ENCODE measurements around the gene SEMA6A.

The SEMA6A gene

DNA sequence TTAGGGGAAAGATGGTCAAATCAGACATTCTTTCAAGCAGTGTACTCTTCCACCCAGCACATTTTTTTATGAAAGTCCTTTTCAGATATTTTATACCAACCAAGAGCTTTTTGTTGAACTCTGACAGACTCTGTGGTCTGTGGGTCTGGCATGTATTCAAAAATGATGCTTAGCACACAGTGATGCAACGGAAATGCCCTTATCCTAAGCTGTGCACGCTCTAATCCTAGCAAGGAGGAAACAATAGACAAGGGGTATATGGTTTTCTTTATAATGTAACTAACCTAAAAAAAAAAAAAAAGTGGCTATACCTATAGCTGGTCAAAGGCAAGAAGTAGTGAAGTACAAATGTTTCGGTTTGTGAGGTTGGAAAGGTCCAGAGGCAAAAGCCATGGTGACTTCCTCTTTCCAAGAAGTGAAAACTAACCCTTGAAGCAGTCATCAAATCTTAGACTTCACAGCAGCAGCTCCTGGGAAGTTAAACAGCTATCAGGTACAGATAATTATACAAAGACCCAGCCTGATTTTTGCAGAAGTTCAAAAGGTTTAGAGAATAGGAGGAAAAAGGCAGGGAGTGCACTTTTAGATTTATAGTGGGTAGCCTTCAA is 82.5 kb downstream of the SEMA6A start:
- no peak for DNase-seq

DNA sequence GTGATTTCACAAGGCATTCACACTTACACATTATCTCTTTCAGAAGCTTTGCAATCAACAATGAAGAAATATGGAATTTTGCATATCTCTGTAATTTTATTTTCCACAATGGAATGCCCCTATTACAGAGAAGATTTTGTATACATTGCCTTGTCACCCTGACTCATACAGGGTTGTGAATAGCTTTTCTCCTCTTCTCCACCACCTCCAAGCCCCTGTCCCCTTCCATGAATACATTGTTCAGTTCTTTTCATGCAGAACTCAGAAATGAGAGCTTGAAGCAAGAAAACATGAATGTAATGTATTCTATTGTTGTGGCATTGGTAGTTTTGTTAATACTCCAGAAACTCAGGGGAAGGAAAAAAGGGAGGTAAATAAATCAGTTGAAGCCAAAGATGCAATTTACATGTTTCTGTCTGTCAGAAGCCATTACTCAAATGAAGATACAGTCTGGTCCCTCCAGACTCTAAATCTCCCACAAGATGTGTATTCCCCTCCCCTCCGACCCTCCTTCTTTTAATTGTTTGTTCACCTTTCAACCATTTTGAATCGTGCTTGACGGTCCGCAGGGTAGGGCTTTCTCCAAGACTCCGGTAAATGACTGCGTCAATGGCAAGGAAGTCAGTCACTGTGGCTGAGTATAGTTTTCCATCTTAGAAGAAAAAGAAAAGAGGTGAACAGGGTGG is 86.1 kb downstream of the SEMA6A start:
- no peak for DNase-seq

DNA sequence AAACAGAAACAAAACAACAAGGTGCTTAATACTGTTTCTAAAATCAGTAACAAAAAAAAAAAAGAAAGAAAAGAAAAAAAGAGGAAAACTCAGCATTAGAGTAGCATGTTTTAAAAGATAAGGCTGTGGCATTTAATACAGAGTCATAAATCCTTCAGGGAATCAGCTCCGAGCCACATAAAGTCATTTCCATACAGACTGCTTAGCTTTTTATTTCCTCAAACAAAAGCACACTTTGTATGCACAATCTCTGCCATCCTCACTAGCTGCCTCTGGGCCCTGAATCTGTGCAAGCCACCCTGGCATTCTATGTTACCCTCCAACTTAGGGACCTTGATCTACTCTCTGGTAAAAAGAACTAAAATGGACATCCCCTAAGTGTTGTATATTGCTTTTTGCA is 87.6 kb downstream of the SEMA6A start:
- no peak for DNase-seq

DNA sequence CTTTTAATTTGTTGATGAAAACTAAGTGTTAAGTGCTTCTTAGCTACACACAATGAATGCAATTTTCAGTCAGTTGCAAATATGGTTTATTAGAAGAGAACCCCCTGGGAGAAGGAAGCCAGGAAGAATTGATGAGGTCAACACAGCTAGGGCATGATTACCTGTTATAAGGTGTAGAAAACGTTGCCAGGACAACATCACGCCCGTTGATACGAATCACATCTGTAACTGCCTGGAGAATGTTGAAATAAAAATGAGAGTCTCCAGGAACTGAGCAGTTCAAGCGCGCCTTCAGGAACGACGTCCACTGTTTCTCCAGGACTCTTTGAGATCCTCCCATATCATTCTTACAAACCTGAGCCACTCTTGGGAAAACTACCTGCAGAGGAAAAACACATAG is 88.0 kb downstream of the SEMA6A start:
- no peak for DNase-seq

DNA sequence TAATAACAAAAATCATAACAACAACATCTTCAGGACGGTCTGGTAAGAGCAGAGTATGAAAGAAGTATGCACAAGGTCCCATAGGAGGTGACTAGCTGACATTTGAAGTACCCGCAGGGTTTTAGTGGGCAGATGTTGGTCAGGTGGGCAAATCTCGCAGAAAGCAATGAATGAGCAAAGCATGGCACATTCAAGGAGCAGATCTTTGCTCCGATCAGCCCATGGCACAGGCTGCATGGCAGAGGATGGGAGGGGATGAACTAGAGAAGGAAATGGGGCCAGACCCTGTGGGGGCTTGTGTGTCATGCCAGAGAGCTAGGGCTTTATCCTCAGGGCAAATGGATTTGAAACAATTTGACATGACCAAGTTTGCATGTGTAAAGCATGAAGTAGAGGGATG is 90.0 kb downstream of the SEMA6A start:
- DNase-seq: no peak

DNA sequence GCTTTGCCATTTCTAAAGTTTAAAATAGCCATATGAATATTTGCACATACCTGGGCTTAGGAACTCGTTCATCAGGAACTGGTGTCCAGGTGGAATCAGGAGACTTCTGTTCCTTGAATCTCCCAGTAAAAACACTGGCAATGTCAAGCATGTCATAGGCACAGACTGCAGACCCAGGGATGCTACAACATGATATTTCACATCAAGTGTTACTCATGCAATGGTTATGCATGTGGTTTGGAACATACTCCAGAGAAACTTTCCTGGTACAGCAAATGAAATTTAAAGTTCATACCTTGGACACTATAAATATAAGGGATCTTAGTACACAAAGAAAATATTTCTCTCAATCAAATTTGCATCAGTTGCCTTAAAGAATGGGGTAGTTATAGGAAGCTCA is 92.2 kb downstream of the SEMA6A start:
- DNase-seq: no peak

DNA sequence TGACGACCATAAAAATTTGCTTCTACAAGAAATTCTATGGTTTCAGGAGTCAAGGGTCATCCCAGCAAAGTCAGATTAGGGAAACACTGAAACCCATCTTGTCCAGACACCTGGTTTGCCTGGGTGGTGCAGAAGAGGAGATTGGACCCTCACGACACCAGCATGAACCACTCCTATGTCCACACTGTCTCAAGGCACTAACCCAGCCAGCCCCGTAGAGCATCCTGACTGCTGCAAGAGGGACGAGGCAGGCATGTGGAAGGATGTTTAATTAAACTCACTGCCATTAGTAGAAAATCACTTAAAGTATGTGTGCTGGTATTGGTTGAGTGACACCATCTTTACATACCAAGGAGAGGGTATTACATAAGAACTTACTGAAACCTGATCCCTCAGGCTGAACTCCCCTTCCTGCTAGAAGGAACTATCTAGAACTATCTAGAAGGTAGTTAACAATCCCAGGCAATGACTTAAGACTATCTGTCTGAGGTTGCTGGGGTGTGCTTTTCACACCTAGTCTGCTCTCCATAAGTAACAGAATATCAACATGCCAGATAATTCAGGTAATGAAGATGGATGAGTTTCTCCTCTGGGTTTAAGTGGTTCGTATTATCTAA is 93.6 kb downstream of the SEMA6A start:
- no peak for DNase-seq

DNA sequence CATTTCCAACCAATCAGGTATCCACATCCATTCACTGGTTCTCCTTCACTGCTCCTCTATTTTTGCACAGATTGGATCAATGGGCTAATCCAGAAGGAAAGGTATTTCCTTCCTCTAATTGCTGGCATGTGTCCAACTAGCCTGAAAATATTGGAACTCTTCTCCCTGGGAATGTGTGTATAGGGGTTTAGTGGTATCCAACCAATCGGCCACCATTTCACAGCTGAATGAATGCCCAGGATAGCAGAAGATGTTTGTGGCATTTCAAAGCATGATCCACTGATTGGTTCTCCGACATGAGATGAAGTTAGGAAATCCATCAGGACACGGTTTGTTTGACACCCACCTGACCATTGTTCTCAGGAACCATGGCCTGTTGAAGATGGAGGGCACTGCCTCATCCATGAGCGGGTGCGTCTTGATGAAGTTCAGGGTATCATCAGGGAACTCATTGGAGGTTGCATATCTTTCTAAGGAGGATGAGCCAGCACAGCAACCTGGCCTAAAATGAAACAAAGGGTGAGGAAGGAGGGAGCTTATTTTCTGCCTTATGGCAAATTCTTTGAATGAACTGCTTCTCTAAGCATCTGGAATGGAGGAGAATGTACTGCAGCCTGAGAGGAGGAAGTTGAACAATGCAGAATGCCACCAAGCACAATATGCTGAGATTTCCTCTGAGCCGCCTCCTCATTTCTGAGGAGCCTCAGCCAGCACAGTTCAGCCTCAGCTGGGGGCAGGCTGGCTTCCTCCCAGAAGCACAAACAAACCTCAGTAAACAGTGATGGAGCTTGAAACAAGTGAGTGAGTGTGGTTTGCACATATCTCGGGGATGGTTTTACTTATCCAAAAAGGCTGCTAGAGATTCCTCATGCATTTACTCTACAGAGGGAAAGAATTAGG is 94.6 kb downstream of the SEMA6A start:
- no peak for DNase-seq

DNA sequence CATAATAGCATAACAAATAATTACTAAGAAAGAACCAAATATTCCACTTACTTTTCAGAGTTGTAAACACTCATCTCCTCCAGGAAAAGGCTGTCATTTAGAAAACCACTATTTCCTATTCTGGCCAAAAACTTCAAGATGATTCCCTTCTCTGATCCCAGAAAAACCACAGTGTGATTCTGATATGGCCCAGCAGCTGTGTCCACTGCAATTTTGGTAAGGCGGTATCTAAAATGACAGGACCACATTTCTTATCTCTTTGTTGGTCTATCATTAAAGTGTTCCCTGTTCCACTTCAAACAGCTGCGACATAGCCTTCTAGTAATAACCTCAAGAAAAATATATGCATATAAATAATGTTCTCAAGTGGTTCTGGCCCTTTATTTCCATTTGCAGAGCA is 96.1 kb downstream of the SEMA6A start:
- DNase-seq: no peak

DNA sequence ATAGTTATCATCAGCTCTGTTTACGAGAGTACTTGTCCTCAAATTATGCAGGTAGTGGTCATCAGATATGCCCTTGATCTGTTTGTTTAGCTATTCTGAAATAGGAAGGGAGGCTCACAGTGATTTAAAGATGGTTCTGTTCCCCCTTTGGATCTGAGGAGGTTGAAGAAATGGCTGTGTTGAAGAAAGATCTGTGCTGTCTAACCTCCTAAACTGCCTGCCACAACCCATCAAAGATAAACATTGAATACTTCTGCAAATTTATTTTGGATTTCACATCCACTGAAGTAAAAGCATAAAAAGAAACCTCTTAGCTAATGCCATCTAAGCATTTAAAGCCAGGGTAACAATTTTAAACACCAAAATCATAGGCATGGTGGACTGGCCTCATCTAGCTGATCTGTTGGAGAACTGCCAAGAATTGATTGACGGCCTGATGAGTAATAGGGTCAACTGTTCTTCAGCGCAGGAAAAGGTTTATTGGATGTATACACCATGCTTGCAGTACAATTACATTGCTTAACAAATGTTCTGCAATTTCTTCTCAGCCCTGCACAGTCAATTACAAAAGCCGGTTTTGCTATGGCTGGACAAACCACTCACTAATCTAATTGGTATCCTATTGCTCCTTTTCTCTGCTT is 97.6 kb downstream of the SEMA6A start:
- no peak for DNase-seq

DNA sequence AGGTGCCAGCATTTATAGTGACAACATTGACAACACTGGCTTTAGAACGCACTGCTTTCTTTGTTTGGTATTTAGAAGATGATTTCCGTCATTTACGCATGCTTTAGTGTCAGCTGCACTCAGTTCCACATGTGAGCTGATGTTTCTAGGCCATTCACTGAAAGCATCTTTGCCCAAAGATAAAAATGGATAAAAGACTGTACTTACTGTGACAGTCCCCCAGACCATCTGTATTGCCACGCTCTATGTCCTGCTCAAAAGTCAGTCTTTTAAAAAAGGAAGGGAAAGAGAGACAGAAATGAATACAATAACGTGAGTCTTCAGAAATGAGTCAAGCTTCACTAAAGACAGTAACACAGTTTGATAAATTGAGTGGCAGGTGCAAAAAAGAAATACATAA is 99.3 kb downstream of the SEMA6A start:
- DNase-seq: no peak

DNA sequence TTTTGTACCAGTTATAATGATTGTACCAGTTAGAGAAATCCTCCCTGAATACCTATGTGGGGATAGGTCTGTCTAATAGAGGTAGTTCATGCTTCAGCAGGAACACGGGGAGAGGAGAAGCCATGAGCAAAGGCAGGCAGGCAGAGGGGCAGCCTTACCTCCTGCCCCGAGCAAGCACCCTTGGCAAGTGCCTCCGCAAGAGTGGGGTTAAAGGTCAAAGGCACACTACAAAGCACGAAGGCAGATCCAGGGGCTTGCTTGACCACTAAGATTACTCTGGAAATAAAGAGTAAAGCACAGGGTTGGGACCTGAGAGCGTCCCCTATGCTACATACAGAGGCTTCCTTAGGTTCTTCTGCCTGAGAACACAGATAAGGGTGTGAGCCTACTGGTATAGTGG is 100.9 kb downstream of the SEMA6A start:
- DNase-seq: no peak

DNA sequence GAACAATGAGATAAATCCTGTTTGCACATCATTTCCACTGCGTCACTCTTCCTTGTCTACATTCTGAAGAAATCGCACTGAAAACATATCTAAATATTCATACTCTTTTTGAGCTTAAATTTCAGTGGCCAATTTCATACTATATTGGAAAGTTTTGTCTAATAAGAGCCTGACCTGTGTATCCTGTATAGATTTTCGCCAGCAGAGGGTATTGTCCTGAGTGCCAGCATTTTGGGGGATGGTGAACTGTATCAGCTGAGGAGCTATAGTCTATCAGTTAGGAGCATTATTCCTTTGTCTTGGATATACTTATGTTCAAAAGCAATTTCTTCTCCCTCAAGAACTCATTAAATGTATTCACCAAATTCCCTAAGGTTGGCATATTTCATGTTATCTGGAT is 102.3 kb downstream of the SEMA6A start:
- DNase-seq: no peak

DNA sequence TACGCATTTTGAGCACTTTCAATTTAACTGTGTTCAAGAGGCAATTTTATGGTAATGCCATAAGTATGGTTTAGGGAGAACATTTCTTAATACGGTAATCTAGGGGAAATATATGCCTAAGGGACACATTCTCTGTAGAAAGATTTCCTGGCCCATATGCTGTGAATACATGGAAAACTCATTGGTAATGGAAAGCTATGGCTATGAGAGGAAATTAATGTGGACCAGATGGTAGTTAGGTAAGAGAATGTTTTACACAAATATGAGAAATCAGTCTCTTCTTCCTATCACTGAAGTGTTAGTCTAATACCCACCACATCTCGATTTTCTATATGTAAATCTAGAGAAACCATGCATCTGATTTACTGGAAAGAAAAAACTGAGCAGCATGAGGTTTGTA is 105.0 kb downstream of the SEMA6A start:
- DNase-seq: no peak

DNA sequence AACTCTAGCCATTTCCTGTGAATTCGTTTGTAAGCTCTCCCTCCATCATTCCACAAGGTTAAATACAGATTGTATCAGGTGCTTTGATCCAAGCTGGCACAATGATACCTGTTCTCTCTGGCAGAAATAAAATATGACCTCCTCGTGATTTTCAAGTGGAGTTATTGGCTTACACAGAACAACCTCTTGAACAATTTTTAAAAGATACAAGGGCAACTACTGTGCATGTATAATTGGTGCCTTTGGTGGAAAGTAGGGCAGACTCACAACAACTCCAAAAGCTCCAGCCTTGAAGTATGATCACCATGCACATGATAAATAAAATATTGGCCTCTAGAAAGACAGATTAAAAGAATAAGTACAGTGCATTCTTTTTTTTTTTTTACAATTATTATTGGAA is 106.0 kb downstream of the SEMA6A start:
- DNase-seq: no peak

DNA sequence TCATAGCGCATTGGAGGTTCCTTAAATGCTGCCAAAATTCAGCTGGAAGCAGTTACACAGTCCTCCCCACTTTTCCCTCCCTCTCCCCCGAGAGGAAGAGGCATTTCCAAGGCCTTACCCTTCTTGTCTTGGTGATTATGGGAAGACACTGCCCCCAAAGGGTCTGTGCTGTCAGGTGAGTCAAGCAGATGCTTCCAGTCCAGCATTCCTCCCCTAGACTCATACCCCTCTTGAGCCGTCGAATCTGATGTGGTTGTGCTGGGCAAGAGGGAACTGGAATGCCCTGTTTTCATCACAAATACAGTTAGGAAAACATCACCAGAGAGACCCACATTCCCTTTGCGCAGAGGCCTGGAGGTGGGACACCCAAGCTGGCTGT is 107.2 kb downstream of the SEMA6A start:
- no peak for DNase-seq

DNA sequence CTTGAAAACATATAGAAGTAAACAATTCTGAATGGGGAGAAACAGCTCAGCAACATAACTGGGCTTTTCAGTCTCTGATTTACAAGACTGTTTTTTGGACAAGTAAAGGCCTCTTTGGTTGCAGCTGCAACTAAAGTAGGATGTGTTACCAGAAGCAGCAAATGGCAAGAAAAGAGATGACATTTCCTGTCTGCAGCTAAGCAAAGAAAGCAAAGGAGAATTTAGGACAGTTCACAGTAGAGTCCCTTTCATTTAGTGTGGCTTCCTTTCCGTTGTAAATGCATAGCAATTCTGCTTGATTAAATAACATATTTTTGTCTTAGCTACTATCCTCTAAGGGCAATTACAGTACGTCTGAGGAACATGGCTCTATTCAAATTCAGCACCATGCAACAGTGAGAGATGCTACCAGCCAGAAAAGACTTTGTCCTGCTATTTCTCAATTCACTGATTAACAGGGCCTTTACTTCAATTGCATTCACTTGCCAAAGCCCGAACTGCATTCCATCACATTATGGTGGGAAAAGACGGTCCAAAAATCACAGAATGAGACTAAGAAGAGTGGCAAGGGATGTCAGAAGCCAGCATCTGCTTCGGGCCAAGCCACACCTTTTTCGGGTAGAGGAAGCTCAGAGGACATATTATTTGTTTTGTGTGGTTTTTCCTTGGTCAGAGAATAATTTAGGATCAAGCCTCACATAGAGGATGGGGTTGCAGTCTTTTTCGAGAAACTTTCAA is 107.7 kb downstream of the SEMA6A start:
- DNase-seq: no peak

DNA sequence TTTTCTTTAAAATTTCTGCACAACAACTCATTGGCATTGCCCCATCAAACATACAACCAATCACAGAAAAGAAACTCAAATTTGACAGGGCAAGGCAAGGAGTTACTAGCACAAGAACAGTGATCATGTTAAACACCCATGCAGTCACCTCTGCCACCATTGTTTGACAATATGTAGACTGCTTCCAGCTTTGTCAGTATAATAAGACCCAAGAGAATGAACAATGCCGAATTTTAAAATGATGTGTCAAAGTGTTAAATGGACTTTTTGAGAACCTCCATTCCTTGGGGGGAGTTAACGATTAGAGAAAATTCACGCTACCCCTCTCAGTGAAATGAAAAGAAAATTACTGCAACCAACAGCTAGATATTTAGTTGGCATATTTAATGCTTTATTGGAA is 109.2 kb downstream of the SEMA6A start:
- DNase-seq: no peak

DNA sequence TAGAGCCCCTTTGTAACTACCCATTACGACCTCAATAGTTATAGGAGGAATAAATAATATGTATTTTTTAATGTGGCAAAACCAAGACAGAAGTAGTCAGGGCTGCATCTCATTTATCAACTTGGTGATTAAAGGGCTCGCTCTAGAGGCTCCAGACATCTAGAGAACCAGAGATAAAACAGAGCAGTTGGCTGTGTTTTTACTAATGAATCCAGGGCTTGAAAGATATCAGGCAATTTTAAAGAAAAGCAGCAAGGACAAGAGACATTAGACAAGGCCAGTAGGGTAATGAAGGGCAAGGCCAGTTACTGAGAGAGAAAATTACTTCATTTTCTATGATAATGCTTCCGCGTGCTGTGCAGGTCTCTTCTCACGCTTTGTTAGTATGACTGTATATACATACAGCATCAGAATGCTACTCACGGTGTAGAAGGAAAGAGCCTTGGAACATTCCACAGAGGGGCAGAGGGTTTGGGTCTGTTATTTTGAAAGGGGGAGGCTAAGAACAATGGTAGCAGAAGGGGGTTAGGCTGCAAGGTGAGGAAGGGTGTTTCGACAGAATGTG is 110.4 kb downstream of the SEMA6A start:
- DNase-seq: no peak

DNA sequence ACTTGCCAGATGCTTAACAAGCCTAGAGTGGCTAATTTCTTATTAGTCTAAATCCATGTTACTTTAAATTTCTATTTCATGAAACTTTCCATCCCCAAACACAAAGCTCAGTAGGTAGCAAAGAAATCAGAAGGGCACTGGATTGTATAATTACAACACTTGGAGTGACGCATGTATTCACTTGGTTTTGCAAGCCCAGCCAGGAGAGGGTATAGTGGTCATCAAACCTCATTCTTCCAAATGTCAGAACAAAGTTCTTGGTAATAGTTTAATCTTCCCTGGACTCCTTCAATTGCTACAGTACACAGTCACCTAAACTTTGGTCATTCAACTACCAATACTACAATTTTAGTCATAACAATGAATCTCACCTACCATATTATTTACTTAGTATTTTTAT is 112.1 kb downstream of the SEMA6A start:
- no peak for DNase-seq

DNA sequence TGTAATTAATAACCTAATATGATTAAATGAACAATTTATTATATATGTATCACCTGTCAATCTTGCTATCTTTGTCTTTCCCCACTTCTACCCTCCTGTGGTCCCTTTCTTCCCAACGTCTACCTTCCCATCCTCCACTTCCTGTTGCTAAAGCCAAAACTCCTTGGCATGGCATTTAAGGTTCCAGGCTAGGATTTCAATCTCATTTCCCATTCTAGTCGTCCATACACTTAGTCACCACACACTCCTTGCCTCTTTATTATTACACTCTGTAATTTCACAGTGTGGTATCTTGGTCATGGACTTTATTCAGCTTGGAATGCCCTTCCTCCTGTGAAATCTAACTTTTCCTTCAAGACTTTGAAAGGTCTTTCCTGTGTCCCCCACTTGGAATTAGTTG is 115.3 kb downstream of the SEMA6A start:
- DNase-seq: no peak

DNA sequence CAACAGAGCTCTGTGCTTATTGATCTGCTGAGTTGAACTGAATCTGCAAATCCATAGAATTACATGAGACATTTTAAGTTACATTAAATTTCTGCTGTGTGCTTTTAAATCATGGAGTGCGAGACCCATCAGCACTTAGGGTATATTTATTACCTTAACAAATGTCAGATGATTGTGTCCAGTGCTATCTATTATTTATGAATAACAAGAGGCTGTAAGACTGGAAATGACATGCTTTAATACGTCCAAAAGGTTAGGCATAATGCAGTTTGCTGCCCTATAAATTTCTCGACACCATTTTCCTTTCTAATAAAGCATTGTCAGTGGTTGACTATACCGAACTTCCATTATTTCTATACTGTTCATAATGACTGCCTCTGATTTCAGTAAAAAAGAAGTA is 117.6 kb downstream of the SEMA6A start:
- DNase-seq: no peak

Data from CD4-positive, alpha-beta T cell treated with Interleukin-15 for 1 hour (primary cell).